ENCODE measurements around the gene ADH5. TPM values are rescaled to one million over a fixed set of nuclear protein-coding genes. Genes with fewer than 3 reads are reported as not detected.

Gene ADH5
- total and polyA plus RNA-seq, 10 of the 15 experiments (the other 5 are each of a cell fraction or from before 2014, with no cell fraction given), result 48.5 to 159 (median 95.3) TPM

- no peak overlapping the region for H3K4me2 ChIP-seq (ENCODE audit: control insufficient read depth, insufficient read depth)
- no peaks in the 10 kb centered on the region for H3K27me3 ChIP-seq (replicated peaks in 1 of 2; ENCODE audit: control insufficient read depth in 2 of 2, insufficient read depth in 2 of 2, low read length in 1 of 2)
- H3K9ac ChIP-seq (ENCODE audit: control insufficient read depth, insufficient read depth, low read length), result no peak overlapping the region
- H3K9me3 ChIP-seq (replicated peaks; ENCODE audit: control insufficient read depth, insufficient read depth, low read length), result no peaks in the 10 kb centered on the region
- POLR2A ChIA-PET, result interaction anchor here (0.6 kb wide), 1 partner anchor 161 kb away, joined by 8 read pairs; no protein-coding TSS in a partner anchor
- H2AFZ ChIP-seq (ENCODE audit: control insufficient read depth, low read depth, low read length), result no peak overlapping the region
- no peaks in the 10 kb centered on the region for H4K20me1 ChIP-seq (ENCODE audit: control insufficient read depth, insufficient read depth)
- no peak overlapping the region for H3K4me3 ChIP-seq
- SMC1A ChIA-PET (ENCODE audit: uncharacterized antibody, unreplicated experiment), result interaction anchor here (0.6 to 8.3 kb wide), 4 partner anchors 23 to 56 kb away, joined by 3 to 166 read pairs (median 4); partner anchors contain the start of gene METAP1
- CTCF ChIA-PET, result interaction anchor here (0.9 to 9.2 kb wide), 2 partner anchors 15 to 53 kb away, joined by 5 to 287 read pairs; partner anchors contain the start of gene METAP1
- H3K79me2 ChIP-seq (ENCODE audit: control insufficient read depth, insufficient read depth, low read length), result no peaks in the 10 kb centered on the region
- H3K36me3 ChIP-seq (ENCODE audit: control insufficient read depth in 2 of 2, insufficient read depth in 2 of 2, low read length in 1 of 2), result peaks cover 5 to 16% of the 10 kb centered on the region in 2 experiments; a peak in 3 of 4 replicates
- H3K27ac ChIP-seq (ENCODE audit: control insufficient read depth, insufficient read depth), result no peak overlapping the region
- TF ChIP-seq ELK1 (IDR thresholded peaks at IDR 0.05; ENCODE audit: low read depth, low read length) (no peak), PAX8 (IDR thresholded peaks at IDR 0.05) (no peak), SRF (IDR thresholded peaks at IDR 0.05; ENCODE audit: low read depth in 2 of 2, low read length in 2 of 2) (no peak), CREM (IDR thresholded peaks at IDR 0.05; ENCODE audit: low read depth) (no peak), BMI1 (IDR thresholded peaks at IDR 0.05; ENCODE audit: borderline replicate concordance) (no peak), CHD1 (IDR thresholded peaks at IDR 0.05; ENCODE audit: low read depth, low read length) (no peak), POU2F2 (IDR thresholded peaks at IDR 0.05; ENCODE audit: borderline replicate concordance, low read depth, low read length) (no peak), CBX3 (IDR thresholded peaks at IDR 0.05; ENCODE audit: borderline replicate concordance, low read depth) (no peak)
- no peak for FAIRE-seq
- RAD21 ChIA-PET (ENCODE audit: unreplicated experiment), result interaction anchor here (1.6 to 5.3 kb wide), 3 partner anchors 26 to 352 kb away, joined by 3 to 103 read pairs (median 5); partner anchors contain the start of gene METAP1
- intact Hi-C loops (cut with micrococcal nuclease; ENCODE audit: unreplicated experiment), result loop anchor here (10.0 kb wide), 1 partner anchor 398 kb away; the partner anchor contains the start of gene TSPAN5
- DNase-seq (ENCODE audit: low read depth, low spot score), result no peak
- peaks cover 10% of the 10 kb centered on the region for H3K4me1 ChIP-seq (ENCODE audit: control insufficient read depth, insufficient read depth, low read length)
- BruUV-seq (replicated peaks), result no TSS peak
- ATAC-seq, result no peak
- in situ Hi-C loops (cut with MboI), result loop anchor here (5.0 to 10.0 kb wide), 2 partner anchors 56 to 908 kb away; partner anchors contain the start of genes METAP1 and STPG2
Measured at GRCh38 chr4:99052902-99053301, 35.7 kb downstream of the ADH5 start.

Measured in GM12878 (cell line).